GM18517 (cell line): ENCODE measurements around the gene TAX1BP1.

Source experiments
- ATAC-seq: cut with Tn5 transposase; IDR thresholded peaks from one replicate; pipeline ENCODE4 v1.9.1; 2021; ENCODE audit warnings: mild to moderate bottlenecking, moderate library complexity; ENCODE audit not compliant: unreplicated experiment

Gene TAX1BP1

GRCh38 chr7:27777662-27778061 lies 37.7 kb downstream of the TAX1BP1 start:
- ATAC-seq: no peak

- ATAC-seq: no peak
These were observed 39.9 kb downstream of the TAX1BP1 start for GRCh38 chr7:27779873-27780272.

- no peak for ATAC-seq
These were observed 41.2 kb downstream of the TAX1BP1 start for GRCh38 chr7:27781188-27781587.

GRCh38 chr7:27782849-27783248 lies 42.9 kb downstream of the TAX1BP1 start:
- ATAC-seq: no peak

GRCh38 chr7:27784399-27785053 lies 44.6 kb downstream of the TAX1BP1 start:
- no peak for ATAC-seq

- ATAC-seq: no peak
These were observed 48.5 kb downstream of the TAX1BP1 start for GRCh38 chr7:27788437-27788836.

GRCh38 chr7:27793780-27794179 lies 53.8 kb downstream of the TAX1BP1 start:
- no peak for ATAC-seq

- no peak for ATAC-seq
These were observed 56.0 kb downstream of the TAX1BP1 start for GRCh38 chr7:27795977-27796376.

GRCh38 chr7:27799212-27799611 lies 59.2 kb downstream of the TAX1BP1 start:
- ATAC-seq: no peak

- no peak for ATAC-seq
These were observed 63.0 kb downstream of the TAX1BP1 start for GRCh38 chr7:27802999-27803398.

- no peak for ATAC-seq
These were observed 64.2 kb downstream of the TAX1BP1 start for GRCh38 chr7:27804139-27804538.

- ATAC-seq: no peak
These were observed 68.7 kb downstream of the TAX1BP1 start for GRCh38 chr7:27808626-27809025.

- no peak for ATAC-seq
These were observed 70.2 kb downstream of the TAX1BP1 start for GRCh38 chr7:27810186-27810585.

- no peak for ATAC-seq
These were observed 72.7 kb downstream of the TAX1BP1 start for GRCh38 chr7:27812706-27813105.

GRCh38 chr7:27822245-27822644 lies 82.3 kb downstream of the TAX1BP1 start:
- ATAC-seq: no peak

- ATAC-seq: no peak
These were observed 85.9 kb downstream of the TAX1BP1 start for GRCh38 chr7:27825891-27826290.

GRCh38 chr7:27826357-27826756 lies 86.4 kb downstream of the TAX1BP1 start:
- ATAC-seq: no peak

- ATAC-seq: no peak
These were observed 94.4 kb downstream of the TAX1BP1 start for GRCh38 chr7:27834179-27834921.

GRCh38 chr7:27835376-27835775 lies 95.4 kb downstream of the TAX1BP1 start:
- no peak for ATAC-seq

- ATAC-seq: no peak
These were observed 96.6 kb downstream of the TAX1BP1 start for GRCh38 chr7:27836536-27836935.

GRCh38 chr7:27839099-27839498 lies 99.1 kb downstream of the TAX1BP1 start:
- ATAC-seq: no peak

GRCh38 chr7:27840313-27840712 lies 100.4 kb downstream of the TAX1BP1 start:
- no peak for ATAC-seq
